Loucy (cell line): ENCODE results near the gene PRMT2.

Experiments
- CTCF ChIP-seq: fragments of 200-600 bp; sonication (generic); conservative IDR thresholded peaks from 2 replicates; pipeline ENCODE4 v1.5.1; 2014; ENCODE audit warnings: mild to moderate bottlenecking, antibody characterized with exemption, low read length
- EZH2phosphoT487 ChIP-seq: fragments of 200-600 bp; IDR thresholded peaks from 2 replicates; pipeline ENCODE4 v1.6.1; 2018; ENCODE audit warnings: antibody characterized with exemption, mild to moderate bottlenecking, moderate library complexity, borderline replicate concordance

GRCh38 chr21:46634427-46634826 is 1.0 kb upstream of the PRMT2 start:
- no peak for TF ChIP-seq CTCF
- TF ChIP-seq EZH2phosphoT487: no peak
